ENCODE measurements around the gene MDM4.
"Not testable (repeated sequence)": the region's sequence is repeated elsewhere in the genome, so short reads cannot be mapped to it uniquely, and the experiment has no call there.

MDM4 gene

GRCh38 chr1:204516180-204516879, at the start of gene MDM4:
Gene MDM4, plus strand, starts transcription at chr1:204516406. Its CDS starts 9,113 bp downstream, at chr1:204525519.
- DNase-seq, result peak; percentile 74 to 93 (median 88)

- no peak for DNase-seq
These were observed 49.5 kb upstream of the MDM4 start for GRCh38 chr1:204466416-204467405.

- DNase-seq, result no peak
These were observed 48.0 kb upstream of the MDM4 start for GRCh38 chr1:204468206-204468605.

- DNase-seq, result no peak
These were observed 47.4 kb upstream of the MDM4 start for GRCh38 chr1:204468766-204469302.

- no peak for DNase-seq
These were observed 46.9 kb upstream of the MDM4 start for GRCh38 chr1:204469304-204469703.

GRCh38 chr1:204471687-204472086, 44.5 kb upstream of the MDM4 start:
- no peak for DNase-seq

- DNase-seq, result no peak
These were observed 43.5 kb upstream of the MDM4 start for GRCh38 chr1:204472660-204473059.

GRCh38 chr1:204473400-204473965, 42.7 kb upstream of the MDM4 start:
- no peak for DNase-seq

- no peak for DNase-seq
These were observed 40.4 kb upstream of the MDM4 start for GRCh38 chr1:204475656-204476432.

GRCh38 chr1:204476563-204476962, 39.6 kb upstream of the MDM4 start:
- no peak for DNase-seq

GRCh38 chr1:204477036-204477740, 39.0 kb upstream of the MDM4 start:
- no peak for DNase-seq

GRCh38 chr1:204478172-204478899, 37.9 kb upstream of the MDM4 start:
- DNase-seq, result no peak

- no peak for DNase-seq
These were observed 37.3 kb upstream of the MDM4 start for GRCh38 chr1:204478921-204479320.

- DNase-seq, result no peak
These were observed 36.6 kb upstream of the MDM4 start for GRCh38 chr1:204479387-204480136.

GRCh38 chr1:204480515-204480914, 35.7 kb upstream of the MDM4 start:
- DNase-seq, result no peak

- DNase-seq, result no peak
These were observed 32.4 kb upstream of the MDM4 start for GRCh38 chr1:204483791-204484190.

- DNase-seq, result not testable (repeated sequence)
These were observed 29.5 kb upstream of the MDM4 start for GRCh38 chr1:204486513-204487255.

GRCh38 chr1:204487256-204487615, 29.0 kb upstream of the MDM4 start:
- no peak for DNase-seq

GRCh38 chr1:204491655-204492054, 24.6 kb upstream of the MDM4 start:
- no peak for DNase-seq

Measured in stimulated activated naive CD4-positive, alpha-beta T cell (primary cell).